ENCODE data around the gene VPS50.
A peak's percentile ranks its signal among the peaks of the same experiment; 100 is the strongest.
"Not testable (repeated sequence)": the region's sequence is repeated elsewhere in the genome, so short reads cannot be mapped to it uniquely, and the experiment has no call there.

The VPS50 gene

GRCh38 chr7:93245525-93246432, 13.6 kb downstream of the VPS50 start:
- DNase-seq, result peak; percentile 28

GRCh38 chr7:93249491-93250148, 17.5 kb downstream of the VPS50 start:
- DNase-seq, result no peak

- DNase-seq, result no peak
These were observed 26.5 kb downstream of the VPS50 start for GRCh38 chr7:93258661-93259060.

- no peak for DNase-seq
These were observed 30.4 kb downstream of the VPS50 start for GRCh38 chr7:93262535-93262934.

GRCh38 chr7:93265220-93265619, 33.1 kb downstream of the VPS50 start:
- no peak for DNase-seq

- DNase-seq, result no peak
These were observed 47.4 kb downstream of the VPS50 start for GRCh38 chr7:93279541-93279940.

GRCh38 chr7:93284908-93285307, 52.7 kb downstream of the VPS50 start:
- DNase-seq, result no peak

GRCh38 chr7:93293229-93293628, 61.1 kb downstream of the VPS50 start:
- DNase-seq, result no peak

- DNase-seq, result no peak
These were observed 66.0 kb downstream of the VPS50 start for GRCh38 chr7:93298206-93298605.

- no peak for DNase-seq
These were observed 66.5 kb downstream of the VPS50 start for GRCh38 chr7:93298671-93299070.

GRCh38 chr7:93301736-93302135, 69.6 kb downstream of the VPS50 start:
- DNase-seq, result no peak

GRCh38 chr7:93307131-93307660, 75.0 kb downstream of the VPS50 start:
- no peak for DNase-seq

- DNase-seq, result no peak
These were observed 75.8 kb downstream of the VPS50 start for GRCh38 chr7:93307943-93308342.

- DNase-seq, result no peak
These were observed 78.2 kb downstream of the VPS50 start for GRCh38 chr7:93310346-93310745.

- no peak for DNase-seq
These were observed 82.3 kb downstream of the VPS50 start for GRCh38 chr7:93314449-93314848.

GRCh38 chr7:93315896-93316295, 83.7 kb downstream of the VPS50 start:
- no peak for DNase-seq

GRCh38 chr7:93316730-93317129, 84.6 kb downstream of the VPS50 start:
- no peak for DNase-seq

- no peak for DNase-seq
These were observed 88.7 kb downstream of the VPS50 start for GRCh38 chr7:93320887-93321286.

- DNase-seq, result not testable (repeated sequence)
These were observed 94.1 kb downstream of the VPS50 start for GRCh38 chr7:93326291-93326690.

GRCh38 chr7:93327006-93327633, 95.0 kb downstream of the VPS50 start:
- DNase-seq, result no peak

GRCh38 chr7:93331706-93332105, 99.5 kb downstream of the VPS50 start:
- DNase-seq, result no peak

- DNase-seq, result no peak
These were observed 100.0 kb downstream of the VPS50 start for GRCh38 chr7:93332172-93332571.

GRCh38 chr7:93337052-93337451, 104.9 kb downstream of the VPS50 start:
- no peak for DNase-seq

GRCh38 chr7:93342178-93342577, 110.0 kb downstream of the VPS50 start:
- DNase-seq, result not testable (repeated sequence)

All from NCI-H510A treated with DMSO at 0.1 percent for 48 hours (cell line).